Endothelial cell of umbilical vein (primary cell): ENCODE results near the gene TEK. TPM values are rescaled to one million over a fixed set of nuclear protein-coding genes. Genes with fewer than 3 reads are reported as not detected.

Experiments
- BruUV-seq: library from RNA; stranded (reverse); fragments of 400-500 nt; replicated peaks from 2 replicates; lab custom pipeline; 2021; lab: Mats Ljungman, UMichigan
- CTCF ChIA-PET: fragments of 300-600, 350-600 bp; sonication (Branson Sonifier 250); formaldehyde crosslinking; loops from one replicate; lab custom pipeline; 2021; ENCODE audit warnings: antibody characterized with exemption, inconsistent platforms; lab: Charles Lee
- POLR2A ChIA-PET: fragments of 300-600, 350-600 bp; sonication (Branson Sonifier 250); formaldehyde crosslinking; loops from one replicate; lab custom pipeline; 2021; ENCODE audit warnings: antibody characterized with exemption, inconsistent platforms; lab: Charles Lee
- DNase-seq: peaks from one replicate; pipeline ENCODE4 v3.0.0-alpha.2; 2011; ENCODE audit warnings: low read depth, low spot score
- FAIRE-seq: peaks from 2 replicates; lab custom pipeline; 2011; peaks lifted over from hg19 to GRCh38; lab: Jason Lieb, UNC
- H2AFZ ChIP-seq: 2 replicates; pipeline ENCODE4 v1.6.0; 2012; ENCODE audit warnings: low read depth, low read length, control low read depth, inconsistent platforms
- H3K27ac ChIP-seq: 2 replicates; pipeline ENCODE4 v1.5.1; 2011; ENCODE audit warnings: low read depth, mild to moderate bottlenecking, control low read depth, low read length, moderate library complexity; ENCODE audit not compliant: insufficient read depth
- H3K27me3 ChIP-seq, 2 experiments: 2 replicates each; pipeline versions ENCODE4 v1.6.0 to v1.6.1; 2011; ENCODE audit warnings: low read length in 2 of 2, mixed read lengths in 1 of 2; ENCODE audit not compliant: control insufficient read depth in 2 of 2, insufficient read depth in 2 of 2
- H3K36me3 ChIP-seq, 2 experiments: 2 replicates in 1 of 2; 3 replicates in 1 of 2; pipeline ENCODE4 v1.5.1; 2011; ENCODE audit warnings: low read length in 2 of 2, mild to moderate bottlenecking in 1 of 2, moderate library complexity in 1 of 2; ENCODE audit not compliant: control insufficient read depth in 2 of 2, insufficient read depth in 2 of 2; ENCODE audit errors: extremely low read depth in 1 of 2
- H3K4me1 ChIP-seq: 3 replicates; pipeline ENCODE4 v1.5.1; 2011; ENCODE audit warnings: mild to moderate bottlenecking, low read length; ENCODE audit not compliant: control insufficient read depth, insufficient read depth; ENCODE audit errors: extremely low read depth
- H3K4me2 ChIP-seq: 2 replicates; pipeline ENCODE4 v1.6.1; 2011; ENCODE audit warnings: low read length, control low read depth, mixed read lengths; ENCODE audit not compliant: insufficient read depth
- H3K4me3 ChIP-seq, 3 experiments: fragments of 200-600 bp in 1 of 3; sonication (generic), shearing (Covaris generic) in 1 of 3; replicated peaks in 1 of 3; 2 replicates each; pipeline ENCODE4 v1.5.1; 2011 to 2016; ENCODE audit warnings: control low read depth in 3 of 3, low read length in 3 of 3, mild to moderate bottlenecking in 2 of 3, inconsistent platforms in 1 of 3, low read depth in 1 of 3, moderate library complexity in 1 of 3; ENCODE audit not compliant: insufficient read depth in 1 of 3
- H3K79me2 ChIP-seq: 2 replicates; pipeline ENCODE4 v1.6.0; 2012; ENCODE audit warnings: low read length, inconsistent platforms; ENCODE audit not compliant: control insufficient read depth, insufficient read depth
- H3K9ac ChIP-seq: replicated peaks from 2 replicates; pipeline ENCODE3; 2011; ENCODE audit warnings: low read length, control low read depth; ENCODE audit not compliant: insufficient read depth; ENCODE audit errors: extremely low read depth
- H3K9me1 ChIP-seq: replicated peaks from 3 replicates; pipeline ENCODE4 v1.6.0; 2011; ENCODE audit warnings: mild to moderate bottlenecking, low read length; ENCODE audit not compliant: control insufficient read depth, insufficient read depth; ENCODE audit errors: extremely low read depth
- H3K9me3 ChIP-seq: replicated peaks from 2 replicates; pipeline ENCODE4 v1.5.1; 2012; ENCODE audit warnings: low read length, inconsistent platforms; ENCODE audit not compliant: control insufficient read depth, insufficient read depth
- H4K20me1 ChIP-seq: replicated peaks from 2 replicates; pipeline ENCODE3; 2011; ENCODE audit warnings: mild to moderate bottlenecking, low read length; ENCODE audit not compliant: control insufficient read depth, insufficient read depth; ENCODE audit errors: extremely low read depth
- CTCF ChIP-seq, 2 donors: IDR thresholded peaks; 1 replicate in 1 of 2; 2 replicates in 1 of 2; pipeline ENCODE4 v1.5.1; 2011; ENCODE audit warnings: low read length in 2 of 2, mild to moderate bottlenecking in 2 of 2, moderate library complexity in 2 of 2, control low read depth in 1 of 2, inconsistent platforms in 1 of 2, low read depth in 1 of 2; ENCODE audit not compliant: insufficient read depth in 1 of 2; ENCODE audit errors: extremely low read depth in 1 of 2
- EZH2 ChIP-seq: IDR thresholded peaks from 2 replicates; pipeline ENCODE4 v1.6.1; 2012; ENCODE audit warnings: borderline replicate concordance, low read depth, mild to moderate bottlenecking, moderate library complexity, low read length, inconsistent platforms; ENCODE audit not compliant: severe bottlenecking
- FOS ChIP-seq: IDR thresholded peaks from 2 replicates; pipeline ENCODE4 v1.6.1; 2011; ENCODE audit warnings: mild to moderate bottlenecking, low read length, moderate library complexity, borderline replicate concordance; ENCODE audit not compliant: insufficient read depth
- GATA2 ChIP-seq: IDR thresholded peaks from 2 replicates; pipeline ENCODE4 v1.7.0; 2011; ENCODE audit warnings: low read depth, mild to moderate bottlenecking, moderate library complexity, mixed read lengths, low read length; ENCODE audit not compliant: insufficient read length, insufficient read depth
- JUN ChIP-seq: IDR thresholded peaks from 2 replicates; pipeline ENCODE4 v1.6.1; 2011; ENCODE audit warnings: borderline replicate concordance, low read depth; ENCODE audit not compliant: insufficient read length, insufficient read depth
- MAX ChIP-seq: IDR thresholded peaks from 2 replicates; pipeline ENCODE4 v1.6.1; 2011; ENCODE audit not compliant: insufficient read depth, insufficient read length
- MYC ChIP-seq: IDR thresholded peaks from one replicate; pipeline ENCODE4 v1.6.1; 2011; ENCODE audit warnings: mild to moderate bottlenecking, low read depth, low read length
- POLR2A ChIP-seq: IDR thresholded peaks from 2 replicates; pipeline ENCODE4 v1.6.1; 2012; ENCODE audit warnings: low read depth, mild to moderate bottlenecking, control low read depth, low read length
- POLR2AphosphoS5 ChIP-seq: IDR thresholded peaks from 2 replicates; pipeline ENCODE4 v1.6.1; 2012; ENCODE audit warnings: low read depth, mild to moderate bottlenecking, control low read depth, low read length, moderate library complexity; ENCODE audit not compliant: insufficient read depth
- dilution Hi-C: fragments of 300-500 bp; cut with MboI; formaldehyde crosslinking; loops from one replicate; pipeline ENCODE4 v1.15.0; 2019; ENCODE audit warnings: low sequenced_read_pairs; ENCODE audit not compliant: extremely low pct_ligation_motif_present
- intact Hi-C: fragments of 100-400 bp; cut with micrococcal nuclease; formaldehyde crosslinking; loops from one replicate; pipeline ENCODE4 v1.10.0; 2022
- polyA plus RNA-seq, 4 experiments: library from polyadenylated mRNA; depleted of rRNA in 3 of 4; stranded (reverse) in 3 of 4; unstranded in 1 of 4; fragments of >200 nt; gene quantifications; 2 replicates each; pipeline versions ENCODE4 v1.2.1 to v1.2.3, GENCODE V29; 2011 to 2012; ENCODE audit warnings: missing spikeins in 1 of 4
- total RNA-seq: library from RNA; stranded (reverse); gene quantifications from 2 replicates; pipeline ENCODE4 v1.2.3, GENCODE V29; 2021

TEK gene
- total and polyA plus RNA-seq, 2 donors (not counting 3 experiments of a cell fraction or from before 2014, with no cell fraction given) = 26.9 to 44.1 TPM

- H3K9ac ChIP-seq = no peak overlapping the region
- TF ChIP-seq JUN (no peak), MAX (no peak), FOS (no peak), POLR2AphosphoS5 (no peak), MYC (no peak), POLR2A (no peak), CTCF (IDR thresholded peaks at IDR 0.05; ENCODE audit: extremely low read depth in 1 of 2, insufficient read depth in 1 of 2, low read depth in 1 of 2, low read length in 2 of 2) (no peak), EZH2 (no peak), GATA2 (no peak)
- H3K4me2 ChIP-seq = no peak overlapping the region
- DNase-seq (no peak), FAIRE-seq (no peak)
- H3K9me1 ChIP-seq = no peaks in the 10 kb centered on the region
- ChIA-PET CTCF (interaction anchor here (0.5 to 1.1 kb wide), 2 partner anchors 132 kb away, joined by 3 to 5 read pairs; no protein-coding TSS in a partner anchor), POLR2A (no interaction called here)
- H3K27ac ChIP-seq = no peak overlapping the region
- dilution Hi-C loops (no loop called here), intact Hi-C loops (no loop called here)
- no TSS peak for BruUV-seq
- H3K79me2 ChIP-seq = peaks cover 6% of the 10 kb centered on the region
- H3K27me3 ChIP-seq = no peaks in the 10 kb centered on the region
- H3K4me3 ChIP-seq = no peak overlapping the region
- H3K36me3 ChIP-seq = peaks cover 0 to 4% of the 10 kb centered on the region in 2 experiments
- no peak overlapping the region for H2AFZ ChIP-seq
- peaks cover 9% of the 10 kb centered on the region for H3K4me1 ChIP-seq
- no peaks in the 10 kb centered on the region for H3K9me3 ChIP-seq
- H4K20me1 ChIP-seq = no peaks in the 10 kb centered on the region
Measured at GRCh38 chr9:27165670-27166069, 56.6 kb downstream of the TEK start.
